ENCODE results near the gene DCTD. TPM values are rescaled to one million over a fixed set of nuclear protein-coding genes. Genes with fewer than 3 reads are reported as not detected.

The DCTD gene
- total RNA-seq, 4 donors from 2014 or later, result 99.3 to 150 (median 119) TPM

DNA sequence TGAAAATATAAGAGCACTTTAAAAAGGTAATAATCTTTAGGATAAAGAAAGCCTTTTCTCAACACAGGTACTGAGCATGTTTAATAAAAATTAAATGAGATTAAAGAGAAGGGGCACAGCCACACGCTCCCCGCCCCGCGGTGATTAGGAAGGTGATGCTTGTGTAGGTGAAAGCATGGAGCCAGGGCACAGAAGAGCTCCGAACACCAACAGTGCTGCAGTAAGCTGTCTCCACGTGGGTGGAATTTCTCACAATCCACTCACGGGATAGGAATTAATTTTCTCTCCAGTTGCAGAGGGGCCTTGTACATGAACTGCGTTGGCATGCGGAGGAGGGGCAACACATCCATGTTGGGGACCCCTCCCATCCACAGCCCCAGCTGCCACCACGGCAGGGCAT is 27.0 kb downstream of the DCTD start:
- no peaks in the 10 kb centered on the region for H3K9me3 ChIP-seq
- H3K27me3 ChIP-seq, result no peaks in the 10 kb centered on the region
- intact Hi-C loops (cut with DNase I), result no loop called here
- no peak for TF ChIP-seq POLR2A (IDR thresholded peaks at IDR 0.05)
- TF ChIP-seq CTCF (IDR thresholded peaks at IDR 0.05), result no peak
- DNase-seq, result no peak
- H3K4me3 ChIP-seq (replicated peaks in 1 of 3), result no peak overlapping the region
- peaks cover 19 to 24% of the 10 kb centered on the region in 2 donors for H3K36me3 ChIP-seq
- H3K4me1 ChIP-seq, result peaks cover 17 to 18% of the 10 kb centered on the region in 2 donors
- no peak overlapping the region for H3K27ac ChIP-seq
- WGBS, 2 donors, result 95 to 98% methylated on average over 10 of the region's 10 CpGs

DNA sequence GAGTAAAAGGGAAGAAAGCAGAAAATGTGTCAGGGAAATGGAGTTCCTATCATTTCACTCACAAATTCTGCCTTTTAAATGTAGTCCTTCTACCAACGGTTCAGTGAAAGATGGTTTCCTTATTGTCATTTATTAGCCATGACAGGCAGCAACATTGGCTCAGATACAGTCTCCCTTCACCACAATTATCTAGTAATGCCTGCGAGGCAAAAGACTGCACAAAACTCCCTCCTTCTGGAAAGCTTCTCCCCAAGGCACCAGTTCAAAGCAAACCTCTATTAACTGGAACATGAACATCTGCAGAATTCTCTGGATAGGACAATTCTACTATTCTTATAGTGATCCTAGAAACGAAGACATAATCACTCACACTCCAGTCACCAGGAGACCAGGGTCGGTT is 28.3 kb downstream of the DCTD start:
- no peak for TF ChIP-seq POLR2A (IDR thresholded peaks at IDR 0.05)
- TF ChIP-seq CTCF (IDR thresholded peaks at IDR 0.05), result no peak
- WGBS, 2 donors, result 82 to 88% methylated on average over 4 of the region's 4 CpGs
- peaks cover 19 to 24% of the 10 kb centered on the region in 2 donors for H3K36me3 ChIP-seq
- DNase-seq, result no peak
- intact Hi-C loops (cut with DNase I), result no loop called here
- no peak overlapping the region for H3K4me3 ChIP-seq (replicated peaks in 1 of 3)
- H3K9me3 ChIP-seq, result no peaks in the 10 kb centered on the region
- H3K4me1 ChIP-seq, result peaks cover 8 to 9% of the 10 kb centered on the region in 2 donors
- no peaks in the 10 kb centered on the region for H3K27me3 ChIP-seq
- H3K27ac ChIP-seq, result peak overlapping the region in 1 of 3 donors; percentile 20

GRCh38 chr4:182886768-182887167 is 30.4 kb downstream of the DCTD start:
- 96 to 98% methylated on average over 9 of the region's 9 CpGs for WGBS, 2 donors
- Histone ChIP-seq H3K9me3 (no peaks in the 10 kb centered on the region), H3K27me3 (no peaks in the 10 kb centered on the region), H3K4me3 (replicated peaks in 1 of 3) (no peak overlapping the region), H3K36me3 (peaks cover 19 to 24% of the 10 kb centered on the region in 2 donors), H3K27ac (no peak overlapping the region), H3K4me1 (peaks cover 0 to 5% of the 10 kb centered on the region in 2 donors)
- TF ChIP-seq POLR2A (IDR thresholded peaks at IDR 0.05) (no peak), CTCF (IDR thresholded peaks at IDR 0.05) (no peak)
- no peak for DNase-seq
- intact Hi-C loops (cut with DNase I), result no loop called here

- 88 to 91% methylated on average over 6 of the region's 6 CpGs for WGBS, 2 donors
- H3K27me3 ChIP-seq, result no peaks in the 10 kb centered on the region
Observed at GRCh38 chr4:182886205-182886604, 31.0 kb downstream of the DCTD start.

GRCh38 chr4:182885738-182886077 is 31.5 kb downstream of the DCTD start:
- peaks cover 10 to 14% of the 10 kb centered on the region in 2 donors for H3K36me3 ChIP-seq
- peaks cover 8 to 15% of the 10 kb centered on the region in 2 donors for H3K4me1 ChIP-seq
- TF ChIP-seq POLR2A (IDR thresholded peaks at IDR 0.05) (no peak), CTCF (IDR thresholded peaks at IDR 0.05) (no peak)
- intact Hi-C loops (cut with DNase I), result no loop called here
- no peaks in the 10 kb centered on the region for H3K27me3 ChIP-seq
- H3K9me3 ChIP-seq, result no peaks in the 10 kb centered on the region
- no peak overlapping the region for H3K4me3 ChIP-seq (replicated peaks in 1 of 3)
- WGBS, 2 donors, result 66 to 79% methylated on average over 3 of the region's 3 CpGs
- H3K27ac ChIP-seq, result no peak overlapping the region
- no peak for DNase-seq

More at GRCh38 chr4:182886205-182886604, 31.0 kb downstream of the DCTD start:
- Histone ChIP-seq H3K27ac (no peak overlapping the region), H3K4me3 (replicated peaks in 1 of 3) (no peak overlapping the region), H3K4me1 (peaks cover 6 to 10% of the 10 kb centered on the region in 2 donors), H3K36me3 (peaks cover 15 to 19% of the 10 kb centered on the region in 2 donors), H3K9me3 (no peaks in the 10 kb centered on the region)
- TF ChIP-seq CTCF (IDR thresholded peaks at IDR 0.05) (no peak), POLR2A (IDR thresholded peaks at IDR 0.05) (no peak)
- intact Hi-C loops (cut with DNase I), result no loop called here
- no peak for DNase-seq
